Activated naive CD4-positive, alpha-beta T cell treated with Interleukin-2 at 50 U/mL for 16 hours (primary cell): ENCODE results near the gene OXGR1.
"Not testable (repeated sequence)": the region's sequence is repeated elsewhere in the genome, so short reads cannot be mapped to it uniquely, and the experiment has no call there.

ENCODE experiments used
- DNase-seq: peaks from one replicate; pipeline ENCODE4 v3.0.0-alpha.2; 2020

The OXGR1 gene

DNA sequence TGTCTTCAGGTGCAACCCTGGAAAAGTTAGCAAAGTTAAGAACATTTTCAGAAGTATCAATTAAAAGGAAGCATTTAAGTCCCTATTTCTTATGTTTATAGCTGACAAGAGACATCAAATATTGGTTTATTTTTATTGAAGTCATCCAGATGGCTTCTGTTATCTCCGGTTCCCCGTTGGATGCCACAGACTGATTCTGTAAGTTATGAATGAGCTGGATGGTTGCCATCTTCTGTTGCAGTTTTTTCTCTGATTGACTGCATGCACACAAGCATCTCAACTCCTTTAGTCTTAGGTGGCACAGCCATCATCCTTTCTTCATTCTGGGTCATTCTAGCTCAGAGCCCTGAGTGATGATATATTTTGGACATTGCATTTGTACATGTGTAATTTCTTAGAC, 10.6 kb upstream of the OXGR1 start:
- no peak for DNase-seq

DNA sequence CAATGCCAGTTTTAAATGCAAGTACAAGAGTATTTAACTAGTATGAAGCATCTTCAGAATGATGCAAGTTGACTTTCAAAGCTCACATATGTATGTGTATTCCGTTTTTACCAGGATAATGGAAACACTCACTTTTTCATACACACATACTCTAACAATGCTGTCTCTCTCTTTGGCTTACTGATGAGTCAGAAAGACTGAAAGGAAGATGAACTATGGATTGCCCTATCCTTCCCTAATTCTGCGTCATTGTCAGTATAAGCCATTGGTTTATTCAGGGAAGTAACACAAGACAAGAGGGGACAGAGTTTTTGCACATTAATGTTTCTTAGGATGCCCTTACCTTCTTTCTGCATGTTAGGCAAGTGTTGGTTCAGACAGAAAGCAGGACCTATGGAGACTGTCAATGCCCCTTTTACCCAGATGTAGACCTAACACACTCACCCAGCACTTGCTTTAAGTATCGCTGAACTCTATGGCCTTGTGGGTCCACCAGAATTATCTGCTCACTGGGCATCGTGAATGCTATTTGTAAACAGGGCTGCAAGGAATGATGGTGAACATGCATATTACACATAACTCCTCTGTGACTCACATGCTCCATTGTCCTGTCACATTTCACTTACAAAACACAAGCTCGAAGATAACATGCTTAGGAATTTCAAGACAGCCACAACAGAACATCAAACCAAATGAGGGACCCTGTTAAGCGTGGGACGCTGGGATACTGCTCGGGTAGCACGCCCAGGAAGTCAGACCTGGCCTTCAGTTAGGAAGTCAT, 10.0 kb upstream of the OXGR1 start:
- no peak for DNase-seq

DNA sequence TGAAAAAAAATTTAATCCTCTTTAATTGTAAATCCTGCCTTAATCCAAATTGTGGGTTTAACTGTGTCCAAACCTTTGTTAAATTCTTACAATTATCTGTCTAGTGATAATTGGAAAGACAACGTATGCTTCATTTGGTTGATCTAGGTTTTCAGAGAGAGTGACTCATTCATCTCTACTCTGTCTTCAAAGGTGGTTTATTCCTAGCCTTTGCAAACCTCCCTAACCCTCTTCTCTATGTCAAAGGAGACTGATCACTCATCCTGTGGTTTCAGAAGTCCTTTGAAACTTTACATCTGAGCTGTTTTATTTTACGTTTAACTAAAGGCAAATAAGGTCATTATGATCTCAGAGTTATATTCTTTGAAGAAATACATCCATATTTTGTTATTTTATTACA, 8.8 kb upstream of the OXGR1 start:
- no peak for DNase-seq

DNA sequence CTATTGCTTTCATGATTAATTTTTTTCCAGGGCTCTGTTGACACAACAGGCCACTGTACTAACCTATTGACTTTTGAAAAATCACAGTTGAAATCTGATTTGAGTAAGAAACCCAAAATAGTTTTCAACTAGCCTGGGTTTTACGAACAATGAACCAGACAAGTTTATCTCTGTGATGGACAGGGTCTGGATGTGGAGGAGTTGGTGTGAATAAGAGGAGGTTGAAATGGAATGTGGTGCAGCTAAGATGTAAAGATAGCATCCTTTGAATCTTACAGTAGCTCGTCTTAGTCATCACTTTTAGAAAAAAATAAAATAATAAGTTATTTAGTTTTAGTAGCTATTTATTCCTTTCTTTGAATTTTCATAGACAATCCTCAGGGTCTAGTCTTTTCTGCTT, 8.3 kb upstream of the OXGR1 start:
- DNase-seq: no peak

DNA sequence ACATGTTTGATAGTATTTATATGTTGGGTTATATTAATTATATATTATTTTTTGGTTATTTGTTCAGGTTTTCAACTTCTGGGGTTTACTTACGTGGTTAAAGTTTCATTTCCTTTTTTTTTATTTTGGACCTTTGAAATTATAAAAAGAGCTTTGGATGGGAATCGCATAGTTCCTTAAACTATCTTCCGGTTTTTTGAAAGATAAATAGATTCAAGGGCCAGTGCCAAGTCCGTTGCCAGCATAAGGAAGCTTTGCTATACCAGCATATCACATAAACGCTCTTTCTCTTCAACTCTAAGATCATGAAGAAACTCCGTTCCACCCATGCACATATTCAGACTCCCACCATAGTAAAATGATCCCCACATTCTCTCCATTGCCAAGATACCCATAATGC, 7.4 kb upstream of the OXGR1 start:
- DNase-seq: no peak

DNA sequence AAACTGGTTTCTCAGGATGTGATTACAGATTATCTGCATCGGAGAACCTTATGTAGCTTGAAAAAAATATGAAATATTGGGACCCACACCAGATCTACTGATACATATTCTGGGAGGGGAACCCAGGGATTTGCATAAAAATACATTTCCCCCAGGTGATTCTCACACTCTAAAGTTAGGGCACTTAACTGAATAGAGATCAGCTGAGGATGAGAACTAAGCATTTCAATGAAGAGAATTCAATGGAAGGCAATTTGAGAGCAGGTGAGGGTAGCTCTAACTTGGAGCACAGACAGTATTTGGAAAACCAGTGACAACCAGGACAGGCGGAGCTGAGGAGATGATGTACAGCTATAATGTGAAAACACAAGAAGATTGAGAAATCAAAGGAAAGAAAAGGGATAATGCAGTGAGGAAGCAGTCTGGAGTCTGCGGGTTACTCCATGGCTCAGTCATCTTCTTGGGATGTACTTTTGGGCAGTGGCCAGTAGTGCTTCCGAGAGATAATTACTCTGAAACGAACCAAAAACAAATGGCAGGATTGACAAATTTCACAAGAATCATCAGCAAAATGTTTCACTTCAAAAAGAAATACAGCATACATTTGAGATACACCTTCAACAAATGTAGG, 6.1 kb upstream of the OXGR1 start:
- no peak for DNase-seq

DNA sequence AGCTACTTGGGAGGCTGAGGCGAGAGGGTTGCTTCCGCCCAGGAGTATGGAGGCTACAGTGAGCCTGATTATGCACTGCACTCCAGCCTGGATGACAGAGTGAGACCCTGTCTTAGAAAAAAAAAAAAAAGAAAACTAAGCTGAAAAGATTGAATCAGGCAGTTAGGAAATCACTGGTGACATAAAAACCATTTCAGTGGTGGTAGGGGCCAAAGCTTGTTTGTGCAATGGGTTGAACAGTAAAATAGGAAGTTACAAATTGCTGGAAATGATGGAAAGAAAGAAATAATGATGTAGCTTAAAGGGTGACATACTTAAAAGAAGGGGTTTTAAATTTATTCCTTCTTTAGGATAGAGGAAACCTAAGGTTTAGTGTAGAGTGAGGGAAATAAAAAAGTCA, 4.8 kb upstream of the OXGR1 start:
- no peak for DNase-seq

DNA sequence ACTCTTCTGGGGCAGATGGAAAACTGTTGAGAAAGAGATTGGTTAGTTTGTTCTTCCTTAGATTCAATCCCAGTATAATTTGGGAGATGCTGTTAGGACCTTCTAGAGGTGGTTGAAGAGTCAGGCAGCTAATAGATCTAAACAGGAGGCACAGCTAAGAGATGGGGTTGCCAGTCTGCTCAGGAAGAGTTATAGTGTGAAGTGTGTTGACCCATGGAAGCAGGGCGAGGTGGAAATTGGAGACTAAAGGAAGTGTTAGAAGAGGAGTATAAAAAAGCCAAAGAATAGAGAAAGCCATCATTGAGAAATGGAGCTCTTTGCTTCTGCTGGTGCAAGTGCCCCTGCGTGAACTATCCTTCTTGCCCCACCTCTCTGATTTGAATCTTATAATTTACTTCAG, 3.8 kb upstream of the OXGR1 start:
- DNase-seq: no peak

DNA sequence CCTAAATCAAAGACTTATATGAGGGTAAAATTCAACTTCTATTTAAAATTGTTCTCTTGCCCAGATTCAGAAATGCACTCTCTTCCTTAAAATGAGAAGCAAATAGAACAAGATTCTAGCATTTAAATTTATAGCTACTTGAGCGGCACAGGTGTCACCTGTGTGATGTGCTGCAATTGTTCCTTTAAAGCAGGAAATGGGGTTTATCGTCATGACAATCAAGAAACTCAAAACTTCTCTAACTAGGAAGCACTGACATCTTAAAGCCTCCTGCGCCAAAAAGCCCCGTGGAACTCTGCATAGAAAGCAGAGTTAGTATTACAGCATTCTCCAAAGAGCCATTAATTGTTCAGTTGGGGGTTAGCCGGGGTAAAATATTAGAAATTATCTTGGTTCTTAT, 2.6 kb upstream of the OXGR1 start:
- DNase-seq: no peak

DNA sequence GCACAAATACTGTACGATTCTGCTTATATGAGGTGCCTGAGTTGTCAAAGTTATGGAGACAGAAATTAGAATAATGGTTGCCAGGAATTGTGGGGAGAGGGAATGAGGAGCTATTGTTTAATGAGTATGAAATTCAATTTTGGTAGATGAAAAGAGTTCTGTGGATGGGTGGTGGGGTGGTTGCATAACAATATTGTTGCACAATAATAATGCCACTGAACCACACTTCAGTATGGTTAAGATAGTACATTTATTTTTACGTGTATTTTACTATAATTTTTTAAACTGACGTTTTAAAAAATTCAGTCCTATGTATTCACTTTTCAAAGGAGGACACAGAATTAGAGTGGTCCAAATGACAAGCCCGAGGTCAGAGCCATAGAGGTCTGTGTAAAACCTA, 1.8 kb upstream of the OXGR1 start:
- no peak for DNase-seq

DNA sequence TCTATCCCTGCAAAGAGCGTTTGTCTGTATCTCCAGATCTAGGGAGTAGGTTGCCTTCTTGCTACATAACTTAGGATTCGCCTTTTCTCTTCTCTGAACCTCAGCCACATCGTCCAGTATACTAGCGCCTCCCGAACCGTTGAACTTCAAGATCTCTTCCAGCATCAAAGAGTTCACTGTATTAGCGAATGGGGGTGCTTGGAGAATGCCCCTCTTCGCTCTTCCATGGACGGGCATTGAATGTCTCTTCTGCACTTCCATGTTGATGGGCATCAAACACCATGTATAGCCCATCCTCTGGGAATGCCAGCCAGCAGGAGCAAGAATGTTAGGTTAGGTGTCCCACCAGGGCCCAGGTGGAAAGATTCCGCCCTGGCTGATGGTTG, 575 bp upstream of the OXGR1 start:
- no peak for DNase-seq

DNA sequence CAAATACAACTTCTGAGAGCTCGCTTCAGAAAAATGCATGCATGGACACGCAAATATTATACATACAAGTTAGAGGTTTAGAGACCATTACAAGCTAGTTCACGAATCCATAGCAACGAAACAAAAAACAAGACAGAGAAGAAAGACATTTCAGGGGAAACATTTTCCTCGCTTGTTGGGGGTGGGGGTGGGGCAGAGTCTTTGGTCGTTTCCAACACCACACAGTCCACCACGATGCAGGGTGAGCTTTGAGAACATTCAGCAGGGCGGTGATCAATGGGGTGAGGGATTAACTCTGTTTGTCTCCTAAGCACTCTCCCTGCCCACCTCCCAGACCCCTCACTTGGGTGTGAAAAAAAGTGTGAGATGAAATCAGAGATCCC, 651 bp downstream of the OXGR1 start:
- no peak for DNase-seq

DNA sequence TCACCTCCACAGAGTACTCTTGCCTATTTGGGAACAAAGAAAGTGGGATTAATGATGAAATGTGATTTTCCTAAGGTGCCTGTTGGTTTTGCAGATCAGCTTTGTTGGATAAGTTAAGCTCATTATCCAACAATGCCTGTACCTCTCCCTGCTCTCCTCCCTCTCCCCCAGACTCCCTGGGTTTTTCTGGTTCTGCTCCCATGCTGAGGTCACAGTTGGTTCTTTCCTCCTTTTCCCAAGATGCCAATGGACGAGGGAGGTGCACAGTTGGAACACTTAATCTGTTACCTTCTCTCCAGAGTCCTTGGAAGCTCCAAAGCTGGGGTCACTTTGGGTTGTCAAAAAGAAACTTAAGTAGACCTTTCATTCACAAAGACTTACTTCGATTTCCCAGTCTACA, 1.6 kb downstream of the OXGR1 start:
- no peak for DNase-seq

DNA sequence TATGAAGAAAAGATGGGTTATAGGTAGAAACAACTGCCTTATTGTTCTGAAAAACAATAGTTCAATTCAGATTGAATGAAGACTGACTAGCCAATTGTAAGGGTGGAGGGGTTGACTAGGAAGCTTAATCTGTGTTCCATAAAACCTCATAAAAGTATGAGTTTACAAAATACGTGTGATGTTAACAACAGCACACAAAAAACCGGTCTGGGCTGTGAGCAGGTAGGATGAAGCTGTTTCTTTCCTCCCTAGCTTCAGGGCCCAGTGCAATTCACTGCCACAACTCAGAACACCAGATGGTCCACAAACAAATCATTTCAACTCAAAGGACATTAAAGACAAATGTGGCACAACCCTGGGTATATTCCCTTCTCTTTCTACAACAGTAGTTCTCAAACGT, 3.2 kb downstream of the OXGR1 start:
- no peak for DNase-seq

DNA sequence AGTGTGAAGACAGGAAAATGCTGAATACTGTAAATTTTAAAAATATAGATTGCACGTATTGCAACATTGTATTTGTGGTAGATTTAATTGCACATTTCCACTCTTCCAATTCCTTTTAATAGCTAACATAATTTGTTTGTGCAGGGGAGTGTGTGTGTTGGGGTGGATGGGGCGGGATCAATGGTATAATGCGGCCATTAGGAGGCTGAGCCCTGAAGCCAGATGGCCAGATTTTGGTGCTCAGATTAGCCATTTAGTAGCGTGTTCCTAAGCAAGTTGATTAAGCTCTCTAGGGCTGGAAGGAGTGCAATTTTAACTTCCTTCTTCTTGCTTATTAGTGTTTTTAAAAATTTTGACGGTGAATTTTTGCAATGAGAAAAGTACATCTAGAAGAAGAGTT, 5.8 kb downstream of the OXGR1 start:
- no peak for DNase-seq

DNA sequence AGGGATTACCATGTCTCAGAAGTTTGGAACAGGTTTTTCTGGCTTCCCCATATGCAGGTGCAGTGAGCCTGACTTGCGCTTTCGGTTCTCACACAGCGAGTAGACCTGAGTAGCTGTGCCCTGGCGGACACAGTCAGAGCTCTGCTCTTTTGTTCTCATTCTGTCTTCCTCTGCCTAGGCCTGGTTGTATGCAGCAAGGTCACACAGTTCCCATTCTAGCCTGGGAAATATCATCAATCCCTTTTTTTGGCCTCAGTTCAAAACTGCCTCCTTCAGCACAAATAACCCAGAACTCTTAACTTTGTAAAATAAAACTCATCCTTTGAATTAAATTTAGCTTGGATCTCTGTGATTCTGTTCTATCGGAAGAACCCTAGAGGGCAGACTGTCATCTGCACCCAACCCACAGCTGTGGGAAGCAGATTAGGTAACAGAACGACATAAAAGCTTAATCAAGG, 10.2 kb downstream of the OXGR1 start:
- no peak for DNase-seq

DNA sequence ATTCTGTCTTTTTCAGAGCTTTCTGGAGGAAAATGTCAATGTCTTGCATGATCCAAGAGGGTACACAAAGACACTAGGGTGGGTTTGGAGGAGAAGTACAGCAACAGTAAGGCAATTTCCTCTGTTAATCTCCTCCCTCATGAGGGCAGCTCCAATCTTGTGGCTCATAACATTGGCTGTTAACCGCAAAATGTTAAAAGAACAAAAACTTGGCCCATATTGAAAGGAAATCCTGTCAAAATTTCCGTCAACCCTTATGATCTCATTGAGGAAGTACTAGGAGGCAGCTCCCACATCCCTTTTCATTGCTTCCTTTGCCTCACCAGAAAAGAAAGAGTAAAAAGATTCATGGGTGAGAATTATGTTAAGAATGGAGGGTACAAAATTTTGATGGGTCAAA, 11.6 kb downstream of the OXGR1 start:
- DNase-seq: no peak

DNA sequence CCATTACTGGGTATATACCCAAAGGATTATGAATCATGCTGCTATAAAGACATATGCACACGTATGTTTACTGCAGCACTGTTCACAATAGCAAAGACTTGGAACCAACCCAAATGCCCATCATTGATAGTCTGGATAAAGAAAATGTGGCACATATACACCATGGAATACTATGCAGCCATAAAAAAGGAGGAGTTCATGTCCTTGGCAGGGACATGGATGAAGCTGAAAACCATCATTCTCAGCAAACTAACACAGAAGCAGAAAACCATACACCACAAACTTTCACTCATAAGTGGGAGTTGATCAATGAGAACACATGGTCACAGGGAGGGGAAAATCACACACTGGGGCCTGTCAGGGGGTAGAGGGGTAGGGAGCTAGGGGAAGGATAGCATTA, 14.4 kb downstream of the OXGR1 start:
- not testable (repeated sequence) for DNase-seq

DNA sequence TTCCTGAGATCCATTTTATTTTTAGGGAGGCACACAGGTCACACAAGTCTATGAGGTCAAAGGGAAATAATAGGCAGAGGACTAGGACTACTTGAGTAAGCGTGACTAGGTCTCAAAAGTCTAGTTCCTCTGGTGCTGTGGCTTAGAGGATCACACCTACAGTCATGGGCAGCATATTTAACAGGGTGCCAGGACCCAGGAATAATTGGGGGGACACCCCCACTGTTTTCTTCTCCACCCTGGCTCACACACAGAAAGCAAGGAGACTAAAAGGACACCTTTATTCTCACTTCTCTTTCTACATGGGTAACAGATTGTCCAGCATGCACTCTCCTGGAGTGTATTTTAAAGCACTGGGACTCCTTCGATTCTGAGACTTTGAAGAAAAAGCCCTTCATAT, 26.2 kb downstream of the OXGR1 start:
- DNase-seq: no peak

DNA sequence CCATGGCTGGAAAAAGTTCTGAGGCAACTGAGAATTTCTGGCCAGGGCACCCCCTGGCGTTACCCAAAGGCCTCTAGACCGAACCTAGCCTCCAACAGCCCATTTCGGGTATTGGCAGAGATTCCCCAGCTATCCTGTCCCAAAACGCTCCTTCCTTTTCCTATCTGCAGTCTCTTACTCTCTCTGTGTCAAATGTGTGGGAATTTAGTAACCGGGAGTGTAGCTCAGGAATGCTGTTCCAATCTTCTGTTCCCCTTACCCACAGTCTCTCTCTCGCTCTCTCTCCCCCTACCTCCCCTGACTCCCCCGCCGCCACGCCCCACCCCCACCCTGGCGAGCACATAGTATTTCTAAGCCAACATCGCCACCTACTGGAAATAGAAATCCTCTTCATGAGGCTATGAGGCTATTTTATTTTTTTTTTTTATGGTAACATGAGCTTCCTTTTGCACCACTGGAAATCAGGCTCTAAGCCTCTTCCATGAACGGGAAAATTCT, 27.0 kb downstream of the OXGR1 start:
- no peak for DNase-seq

DNA sequence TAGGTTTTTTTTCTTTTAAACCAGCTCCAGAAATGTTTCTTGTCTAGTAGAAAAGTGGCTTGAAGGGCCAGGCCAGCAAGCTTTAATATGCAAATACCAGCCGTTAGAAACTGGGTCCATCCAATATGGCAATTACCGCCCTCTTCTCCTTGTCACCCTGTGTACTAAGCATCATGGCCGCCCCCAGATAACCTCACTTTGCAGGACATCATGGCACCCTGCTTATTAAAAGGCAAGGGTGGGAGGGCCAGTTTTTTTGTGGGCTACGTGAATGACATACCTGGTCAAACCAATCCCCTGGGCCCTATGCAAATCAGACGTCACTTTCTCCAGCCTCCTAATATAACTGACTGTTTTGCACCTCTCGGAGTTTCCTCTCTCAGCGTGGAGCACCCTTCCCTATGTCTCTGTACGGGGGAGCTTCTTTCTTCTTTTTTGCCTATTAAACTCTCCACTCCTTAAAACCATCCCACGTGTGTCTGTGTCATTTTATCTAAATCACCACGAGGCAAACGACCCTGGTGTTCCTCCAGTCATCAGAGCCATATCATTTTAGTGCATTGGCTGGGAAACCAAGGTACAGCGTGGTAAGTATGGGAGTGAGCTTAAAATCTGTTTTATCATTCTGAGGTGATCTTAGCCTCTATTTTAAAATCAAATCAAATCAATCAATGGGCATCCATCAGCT, 27.7 kb downstream of the OXGR1 start:
- no peak for DNase-seq

DNA sequence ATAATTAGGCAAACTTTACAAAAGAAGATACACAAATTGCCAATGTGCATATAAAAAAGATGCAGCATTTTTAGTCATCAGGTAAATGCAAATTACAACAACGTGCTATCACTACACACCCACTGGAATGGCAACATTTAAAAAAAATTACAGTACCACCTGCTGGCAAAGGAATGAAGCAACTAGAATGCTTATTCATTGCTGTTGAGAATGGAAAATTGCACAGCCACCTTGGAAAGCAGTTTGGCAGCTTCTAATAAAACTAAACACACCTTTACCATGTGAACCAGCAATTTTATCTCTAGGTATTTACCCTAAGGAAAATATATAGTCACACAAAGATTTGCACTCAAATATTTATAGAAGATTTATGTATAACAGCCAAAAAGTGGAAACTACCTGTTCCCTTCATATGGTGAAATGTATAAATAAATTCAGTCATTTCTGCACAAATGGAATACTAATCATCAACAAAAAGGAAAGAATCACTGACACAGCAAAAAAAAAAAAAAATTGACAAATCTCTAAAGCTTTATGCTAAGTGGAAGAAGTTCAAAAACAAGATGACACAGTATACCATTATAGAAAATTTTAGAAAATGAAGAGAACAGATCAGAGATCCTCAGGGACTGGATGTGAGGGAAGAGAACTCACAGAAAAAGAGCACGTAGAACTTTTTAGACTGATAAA, 30.3 kb downstream of the OXGR1 start:
- no peak for DNase-seq

DNA sequence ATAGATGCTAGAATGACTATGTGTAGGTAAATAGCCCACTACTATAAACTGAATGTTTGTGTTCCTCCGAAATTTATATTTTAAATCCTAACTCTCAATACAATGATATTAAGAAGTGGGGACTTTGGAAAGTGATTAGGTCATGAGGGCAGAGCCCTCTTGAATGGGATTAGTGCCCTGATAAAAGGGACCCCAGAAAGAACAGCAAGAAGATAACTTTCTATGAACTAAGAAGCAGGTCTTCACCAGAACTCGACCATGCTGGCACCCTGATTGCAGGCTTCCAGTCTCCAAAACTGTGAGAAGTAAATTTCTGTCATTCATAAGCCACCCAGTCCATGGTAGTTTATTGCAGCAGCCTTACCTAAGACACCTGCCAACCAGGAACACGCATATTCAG, 33.9 kb downstream of the OXGR1 start:
- no peak for DNase-seq
